Cardiac septum (tissue), 1 donor: Measurements from ENCODE around the gene ENPEP. TPM values are rescaled to one million over a fixed set of nuclear protein-coding genes. Genes with fewer than 3 reads are reported as not detected.
"Not testable (repeated sequence)": the region's sequence is repeated elsewhere in the genome, so short reads cannot be mapped to it uniquely, and the experiment has no call there.

ENCODE experiments used
- DNase-seq: peaks from one replicate; pipeline ENCODE4 v3.0.0-alpha.2; 2020; ENCODE audit warnings: low spot score
- intact Hi-C: fragments of 100-400 bp; cut with DNase I; formaldehyde crosslinking; loops from one replicate; pipeline ENCODE4 v1.14.0; 2022
- total RNA-seq: library from RNA; stranded (reverse); fragmentation: NEBNext Ultra II Directional; extraction: Animal tissue kit (Norgen Biotek cat#: 25700); gene quantifications from one replicate; pipeline ENCODE4 v1.2.1, GENCODE V29; 2021
- donor health status: DM: no; HTN: no; CAD: no.

Gene ENPEP
- total RNA-seq, 1 donor from 2014 or later = 5.3 TPM

GRCh38 chr4:110576696-110577095, 100.7 kb downstream of the ENPEP start:
- intact Hi-C loops = not testable (repeated sequence)

GRCh38 chr4:110586131-110586850, 110.3 kb downstream of the ENPEP start:
- DNase-seq = no peak
- intact Hi-C loops = no loop called here

More at GRCh38 chr4:110576696-110577095, 100.7 kb downstream of the ENPEP start:
- not testable (repeated sequence) for DNase-seq

- DNase-seq = no peak
- intact Hi-C loops = no loop called here
These were observed 111.8 kb downstream of the ENPEP start for GRCh38 chr4:110587666-110588285.

GRCh38 chr4:110589297-110589696, 113.3 kb downstream of the ENPEP start:
- no peak for DNase-seq
- intact Hi-C loops = no loop called here

- DNase-seq = no peak
- intact Hi-C loops = no loop called here
These were observed 119.6 kb downstream of the ENPEP start for GRCh38 chr4:110595583-110595982.

GRCh38 chr4:110596431-110596830, 120.5 kb downstream of the ENPEP start:
- no peak for DNase-seq
- intact Hi-C loops = no loop called here

GRCh38 chr4:110597582-110597981, 121.6 kb downstream of the ENPEP start:
- intact Hi-C loops = no loop called here
- no peak for DNase-seq

GRCh38 chr4:110602061-110602460, 126.1 kb downstream of the ENPEP start:
- DNase-seq = no peak
- intact Hi-C loops = no loop called here

GRCh38 chr4:110605077-110605476, 129.1 kb downstream of the ENPEP start:
- intact Hi-C loops = no loop called here
- no peak for DNase-seq

- no peak for DNase-seq
These were observed 133.2 kb downstream of the ENPEP start for GRCh38 chr4:110609044-110609750.

GRCh38 chr4:110610620-110610939, 134.6 kb downstream of the ENPEP start:
- intact Hi-C loops = no loop called here
- DNase-seq = no peak

More at GRCh38 chr4:110609044-110609750, 133.2 kb downstream of the ENPEP start:
- intact Hi-C loops = no loop called here

- DNase-seq = no peak
- intact Hi-C loops = no loop called here
These were observed 135.2 kb downstream of the ENPEP start for GRCh38 chr4:110610940-110611831.

GRCh38 chr4:110611968-110612447, 136.1 kb downstream of the ENPEP start:
- intact Hi-C loops = no loop called here

GRCh38 chr4:110612631-110613269, 136.8 kb downstream of the ENPEP start:
- DNase-seq = no peak
- intact Hi-C loops = no loop called here

More at GRCh38 chr4:110611968-110612447, 136.1 kb downstream of the ENPEP start:
- DNase-seq = no peak

- DNase-seq = no peak
- intact Hi-C loops = no loop called here
These were observed 137.8 kb downstream of the ENPEP start for GRCh38 chr4:110613745-110614144.

GRCh38 chr4:110614173-110614963, 138.4 kb downstream of the ENPEP start:
- intact Hi-C loops = no loop called here
- DNase-seq = no peak
